ENCODE results near the gene FRMD4A. TPM values are rescaled to one million over a fixed set of nuclear protein-coding genes. Genes with fewer than 3 reads are reported as not detected.
A peak's percentile ranks its signal among the peaks of the same experiment; 100 is the strongest.

FRMD4A gene
- total RNA-seq, 1 donor from 2014 or later: 98.0 TPM

DNA sequence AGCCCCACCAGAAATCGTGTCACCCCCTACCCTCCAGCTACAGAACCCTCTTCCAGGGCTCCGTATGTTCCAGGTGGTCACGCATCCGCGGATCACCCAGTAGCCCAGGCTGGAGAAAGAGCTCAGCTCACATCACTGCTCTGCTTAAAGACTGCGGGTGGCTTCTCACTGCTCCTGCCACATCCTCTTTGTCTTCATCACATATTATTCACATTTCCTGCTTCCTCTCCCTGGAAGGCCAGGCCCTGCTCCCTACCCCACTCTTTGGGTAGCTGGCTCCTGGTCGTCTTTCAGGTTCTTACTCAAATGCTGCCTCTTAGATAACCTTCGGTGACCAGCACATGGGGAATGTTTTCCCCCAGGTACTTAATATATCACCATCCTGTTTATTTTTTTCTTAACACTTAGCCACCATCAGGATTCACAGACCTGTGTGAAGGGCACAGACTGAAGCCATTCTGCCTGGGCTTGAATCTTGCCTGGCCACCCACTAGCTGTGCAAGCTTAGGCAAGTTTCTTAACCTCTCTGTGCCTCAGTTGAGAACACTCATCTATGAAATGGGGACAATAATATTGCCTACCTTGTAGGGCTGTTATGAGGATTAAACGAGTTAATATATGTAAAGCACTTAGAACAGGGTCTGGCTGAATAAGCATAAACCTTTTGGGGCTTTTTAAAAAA lies 436.2 kb downstream of the FRMD4A start:
- DNase-seq (ENCODE audit: low spot score) (no peak), ATAC-seq (no peak)
- intact Hi-C loops (cut with DNase I): no loop called here

DNA sequence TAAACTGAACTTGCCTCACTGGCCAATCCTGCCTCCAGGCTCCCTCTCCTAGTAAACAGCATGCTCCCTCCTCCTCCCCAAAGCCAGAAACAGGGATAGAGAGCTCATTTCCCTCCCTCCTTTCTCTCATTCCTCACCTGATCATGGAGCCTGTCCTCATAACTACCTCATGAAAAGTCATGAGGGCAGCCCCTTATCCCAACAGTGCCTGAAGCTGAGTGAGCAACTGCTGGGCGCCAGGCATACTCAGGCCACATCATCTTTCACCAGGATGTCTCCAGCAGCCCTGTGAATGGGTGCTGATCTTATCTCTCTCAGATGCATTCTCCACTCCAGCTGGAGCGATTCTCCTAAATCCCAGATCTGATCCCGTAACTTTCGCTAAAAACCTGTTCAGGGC lies 436.8 kb downstream of the FRMD4A start:
- intact Hi-C loops (cut with DNase I): no loop called here
- DNase-seq (ENCODE audit: low spot score) (no peak), ATAC-seq (no peak)

DNA sequence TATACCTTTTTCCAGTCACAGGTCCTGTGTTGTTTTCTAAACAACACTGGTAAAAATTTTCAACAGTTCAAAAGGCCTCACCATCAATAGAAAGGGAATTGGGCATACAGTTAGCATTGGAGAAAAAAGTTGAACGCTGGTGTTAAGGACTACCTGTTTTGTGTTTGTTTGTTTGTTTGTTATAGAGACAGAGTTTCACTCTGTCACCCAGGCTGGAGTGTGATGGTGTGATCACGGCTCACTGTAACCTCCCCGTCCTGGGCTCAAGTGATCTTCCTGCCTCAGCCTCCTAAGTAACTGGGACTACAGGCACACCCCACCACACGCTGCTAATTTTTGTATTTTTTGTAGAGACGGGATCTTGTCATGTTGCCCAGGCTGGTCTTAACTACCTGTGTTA lies 437.9 kb downstream of the FRMD4A start:
- ATAC-seq (no peak), DNase-seq (ENCODE audit: low spot score) (no peak)
- intact Hi-C loops (cut with DNase I): no loop called here

DNA sequence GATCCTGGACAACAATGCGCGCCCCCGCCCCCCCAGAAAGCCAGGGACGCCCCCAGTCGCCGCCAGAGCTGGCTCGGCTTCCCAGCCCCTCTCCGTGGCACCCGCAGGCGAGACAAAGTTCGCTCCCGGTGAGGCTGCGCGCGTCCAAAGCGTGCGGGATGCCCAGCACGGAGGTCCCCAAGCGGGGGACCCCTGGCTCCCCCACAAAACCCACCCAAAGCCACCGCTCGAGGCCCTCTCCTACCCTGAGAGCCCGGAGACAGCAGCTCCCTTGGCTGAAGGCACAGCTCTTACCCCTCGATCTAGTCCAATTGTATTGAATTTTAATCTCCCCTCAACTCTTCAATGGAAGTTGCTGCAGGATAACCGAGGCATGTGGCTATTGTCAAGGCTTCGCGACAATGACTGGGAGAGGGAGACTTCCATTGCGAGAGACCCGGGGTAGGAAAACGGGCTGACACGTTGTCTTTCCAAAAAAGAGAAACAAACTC lies 438.7 kb downstream of the FRMD4A start:
- ATAC-seq (no peak), DNase-seq (ENCODE audit: low spot score) (no peak)
- intact Hi-C loops (cut with DNase I): no loop called here

DNA sequence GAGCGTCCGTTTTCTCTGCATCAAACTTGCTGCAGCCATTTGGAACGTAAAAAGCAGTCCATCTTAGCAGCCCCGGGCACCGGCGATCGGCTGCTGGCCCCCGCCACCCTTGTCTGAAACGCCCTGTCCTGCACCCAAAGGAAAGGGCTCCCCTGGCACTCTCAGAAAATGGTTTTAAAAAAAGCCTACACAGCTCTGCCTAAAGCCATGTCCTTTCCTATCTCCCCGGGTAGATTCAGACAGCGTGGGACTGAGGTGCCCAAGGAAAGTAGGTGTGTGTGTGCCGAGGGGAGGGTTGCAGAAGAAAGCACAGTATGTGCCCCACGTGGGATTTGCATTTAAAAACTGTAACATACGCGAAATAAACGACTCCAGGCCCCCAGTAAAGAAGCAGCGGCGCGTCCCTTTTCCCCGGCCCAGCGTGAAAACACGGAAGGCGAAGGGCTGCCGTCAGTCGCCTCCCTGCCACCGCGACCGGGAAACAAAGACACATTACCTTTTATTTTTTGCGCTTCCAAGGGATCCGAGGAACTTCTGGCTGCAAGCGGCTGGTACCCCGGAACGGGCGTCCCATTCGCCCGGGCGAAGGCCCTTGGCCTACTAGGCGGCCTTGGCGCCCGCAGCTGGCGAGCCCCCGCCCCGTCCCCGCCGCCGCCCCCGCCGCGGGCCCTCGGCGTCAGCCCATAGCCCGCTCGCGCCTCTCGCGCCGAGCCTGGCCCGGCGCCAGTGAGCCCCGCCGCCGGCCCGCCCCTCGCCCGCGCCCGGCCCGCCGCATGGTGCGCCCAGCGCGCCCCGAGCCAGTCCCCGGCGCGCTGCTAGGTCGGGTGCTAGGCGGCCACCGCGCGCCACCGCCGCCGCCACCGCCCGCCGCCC lies 439.4 kb downstream of the FRMD4A start:
- DNase-seq (ENCODE audit: low spot score) (no peak), ATAC-seq (peak; percentile 54)
- intact Hi-C loops (cut with DNase I): no loop called here

DNA sequence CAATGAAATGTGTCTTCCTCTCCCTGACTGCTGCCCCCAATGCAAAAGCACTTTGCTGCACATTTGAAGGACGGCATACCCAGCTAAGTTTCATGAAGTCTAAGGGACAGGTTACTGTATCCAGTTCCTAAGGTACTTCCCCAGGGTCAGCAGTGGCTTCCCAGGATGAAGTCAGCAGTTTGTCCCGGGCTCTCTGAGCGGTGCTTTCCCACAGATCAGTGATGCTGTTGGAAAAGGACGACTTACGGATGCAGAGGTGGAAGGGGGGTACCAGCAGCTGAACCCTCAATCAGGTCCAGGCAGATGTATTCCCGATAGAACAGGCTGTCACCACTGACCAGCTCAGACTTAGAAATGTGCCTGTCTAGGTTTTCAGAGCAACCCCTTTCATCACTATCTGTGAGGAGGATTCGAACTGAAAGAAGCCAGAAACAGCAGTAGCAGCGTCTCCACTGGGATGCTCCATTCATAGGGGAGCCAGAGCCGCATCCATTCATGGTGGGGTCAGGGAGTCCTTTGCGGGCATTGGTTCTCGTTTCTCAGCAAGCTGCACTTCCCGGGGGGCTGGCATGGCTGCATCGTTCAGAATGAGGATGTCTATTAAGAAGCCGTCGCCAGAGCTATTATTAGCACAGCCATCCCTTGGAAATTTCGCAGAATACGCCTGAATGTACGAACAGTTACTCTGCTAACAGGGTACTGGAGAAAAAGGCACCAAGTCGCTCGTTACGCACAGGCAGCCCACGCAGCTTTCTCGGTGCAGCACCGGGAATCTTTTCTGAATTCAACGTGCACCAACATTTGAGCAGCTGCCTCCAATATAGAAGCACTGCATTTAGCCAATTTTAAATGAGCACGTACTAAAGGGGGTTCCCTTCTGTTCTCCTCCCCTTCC lies 440.2 kb downstream of the FRMD4A start:
- DNase-seq (ENCODE audit: low spot score): no peak
- intact Hi-C loops (cut with DNase I): no loop called here
- peak; percentile 48 for ATAC-seq

DNA sequence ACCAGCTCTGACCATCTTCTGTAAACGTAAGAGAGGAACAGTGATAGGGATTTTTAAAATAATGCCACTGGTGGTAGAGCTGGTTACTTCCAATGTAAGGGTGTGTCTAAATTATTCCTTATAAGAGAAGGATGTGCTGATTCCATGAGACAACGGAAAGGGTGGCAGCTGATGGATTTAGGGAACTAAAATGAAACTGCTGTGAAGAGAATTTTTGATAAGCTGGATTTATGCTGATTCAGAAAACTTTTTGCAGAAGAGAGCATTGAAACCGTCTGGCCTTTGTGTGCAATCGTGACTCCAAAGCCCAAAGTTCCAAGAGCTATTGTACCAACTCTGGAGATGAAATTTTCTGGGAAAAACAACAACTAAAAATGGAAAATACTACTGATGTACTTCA lies 443.0 kb downstream of the FRMD4A start:
- ATAC-seq: no peak
- DNase-seq (ENCODE audit: low spot score): no peak
- intact Hi-C loops (cut with DNase I): no loop called here

DNA sequence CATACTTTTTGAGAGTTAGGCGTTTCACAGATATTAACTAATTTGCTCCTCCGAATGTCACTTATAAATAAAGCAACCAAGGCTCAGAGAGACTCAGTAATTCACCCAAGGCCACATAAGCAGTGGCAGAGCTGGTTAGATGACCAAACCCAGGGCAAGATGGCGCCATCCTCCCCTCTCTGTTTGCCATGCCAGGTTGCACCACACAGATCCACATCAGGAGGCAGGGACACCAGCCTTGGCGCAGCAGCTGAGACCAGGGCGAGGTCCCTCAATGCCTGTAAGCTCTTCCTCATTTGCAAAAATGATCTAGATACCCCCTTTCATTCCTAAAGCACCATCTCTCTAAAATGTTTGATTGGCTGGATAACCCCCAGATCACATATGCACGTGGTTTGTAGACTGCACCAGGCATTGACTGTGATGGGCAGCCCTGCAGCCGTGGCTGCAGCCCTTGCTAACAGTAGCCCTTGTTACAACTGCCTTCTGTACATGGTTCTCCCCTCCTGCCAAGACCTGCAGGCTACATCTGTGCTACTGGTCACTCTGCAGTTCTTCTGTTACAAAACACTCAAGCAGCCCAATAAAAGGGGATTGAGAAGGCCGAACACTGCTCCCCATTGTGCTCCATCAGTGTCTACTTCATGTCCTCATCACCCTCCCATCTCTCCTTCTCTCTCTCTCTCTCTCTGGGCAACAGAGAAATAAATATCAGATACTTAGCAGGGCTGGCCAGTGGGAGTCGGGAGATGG lies 445.3 kb downstream of the FRMD4A start:
- ATAC-seq (peak; percentile 53), DNase-seq (ENCODE audit: low spot score) (no peak)
- intact Hi-C loops (cut with DNase I): no loop called here

DNA sequence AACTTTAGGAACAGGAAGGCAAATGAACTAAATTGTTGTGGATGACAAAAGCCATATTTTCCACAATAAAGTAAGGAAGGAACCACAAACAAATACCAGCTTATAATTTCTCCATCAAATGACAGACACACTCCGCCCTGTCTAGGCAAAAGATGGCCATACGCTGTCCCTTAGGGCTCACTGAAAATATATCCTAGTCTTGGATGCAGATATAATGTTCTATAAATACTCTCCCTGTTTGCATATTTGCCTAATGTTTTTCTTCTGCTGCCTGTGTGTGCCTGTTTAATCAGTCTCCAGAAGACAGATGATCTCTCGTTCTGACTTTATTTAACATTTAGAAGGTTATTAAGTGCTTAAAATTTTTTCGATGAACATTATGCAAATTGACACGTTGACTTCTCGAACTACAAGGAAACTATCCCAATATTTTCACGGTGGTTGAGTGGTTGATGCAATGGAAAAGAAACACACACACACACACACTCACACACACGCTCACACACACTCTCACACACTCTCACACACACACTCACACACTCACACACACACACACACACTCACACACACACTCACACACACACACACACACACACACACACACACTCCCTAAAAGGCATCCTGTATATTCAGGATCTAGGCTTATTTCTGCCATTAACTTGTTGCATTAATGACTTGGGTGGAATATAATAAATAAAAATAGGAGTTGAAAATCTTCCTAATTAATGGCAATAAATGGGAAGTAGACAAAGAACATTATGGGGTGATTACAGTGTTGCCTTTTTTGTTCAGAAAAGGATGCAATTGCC lies 446.9 kb downstream of the FRMD4A start:
- ATAC-seq: no peak
- intact Hi-C loops (cut with DNase I): no loop called here
- DNase-seq (ENCODE audit: low spot score): no peak

DNA sequence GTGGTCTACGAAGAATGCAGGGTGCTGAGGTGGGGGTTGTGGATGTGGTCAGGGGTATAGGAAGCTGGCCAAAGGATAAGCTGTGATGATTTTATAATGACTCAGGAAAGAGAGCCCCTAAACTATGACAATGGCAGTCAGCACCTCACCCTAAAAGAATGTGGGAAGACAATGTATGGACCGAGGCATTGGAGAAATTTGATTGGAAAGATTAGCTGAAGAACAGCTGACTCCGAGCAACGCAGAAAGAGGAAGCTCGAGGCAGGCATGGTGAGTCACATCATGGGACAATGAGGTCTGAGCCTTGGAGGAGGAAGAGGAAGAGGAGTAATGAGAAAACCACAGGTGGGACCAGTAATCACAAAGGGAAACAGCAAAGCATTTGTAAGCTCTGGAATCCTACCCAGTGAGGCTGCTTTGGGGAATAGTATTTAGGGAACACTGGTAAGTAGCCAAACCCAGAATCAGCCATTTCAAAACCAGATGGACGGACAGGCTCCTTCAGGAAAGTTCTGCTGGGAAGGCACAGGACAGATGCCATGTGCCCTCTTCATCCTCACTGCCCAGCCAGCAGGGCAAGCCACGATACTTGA lies 448.5 kb downstream of the FRMD4A start:
- ATAC-seq: peak; percentile 69
- no peak for DNase-seq (ENCODE audit: low spot score)
- intact Hi-C loops (cut with DNase I): no loop called here

DNA sequence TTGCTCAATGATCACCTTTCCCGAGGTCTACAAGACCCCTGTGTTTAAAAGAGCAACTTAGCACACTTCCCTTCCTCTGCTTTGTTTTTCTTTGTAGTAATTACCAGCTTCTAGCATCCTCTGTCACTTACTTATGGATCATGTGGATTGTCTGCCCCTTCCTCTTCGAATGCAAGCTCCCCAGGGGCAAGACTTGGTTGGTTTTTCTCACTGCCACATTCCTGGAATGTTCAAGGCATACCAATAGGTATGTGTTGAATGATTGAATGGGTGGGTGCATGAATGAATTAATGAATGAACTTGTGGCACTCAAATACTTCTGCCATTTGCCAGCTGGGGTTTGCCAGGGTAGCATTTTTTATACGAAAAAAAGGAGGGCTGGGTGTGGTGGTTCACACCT lies 450.0 kb downstream of the FRMD4A start:
- ATAC-seq: no peak
- no peak for DNase-seq (ENCODE audit: low spot score)
- intact Hi-C loops (cut with DNase I): no loop called here

DNA sequence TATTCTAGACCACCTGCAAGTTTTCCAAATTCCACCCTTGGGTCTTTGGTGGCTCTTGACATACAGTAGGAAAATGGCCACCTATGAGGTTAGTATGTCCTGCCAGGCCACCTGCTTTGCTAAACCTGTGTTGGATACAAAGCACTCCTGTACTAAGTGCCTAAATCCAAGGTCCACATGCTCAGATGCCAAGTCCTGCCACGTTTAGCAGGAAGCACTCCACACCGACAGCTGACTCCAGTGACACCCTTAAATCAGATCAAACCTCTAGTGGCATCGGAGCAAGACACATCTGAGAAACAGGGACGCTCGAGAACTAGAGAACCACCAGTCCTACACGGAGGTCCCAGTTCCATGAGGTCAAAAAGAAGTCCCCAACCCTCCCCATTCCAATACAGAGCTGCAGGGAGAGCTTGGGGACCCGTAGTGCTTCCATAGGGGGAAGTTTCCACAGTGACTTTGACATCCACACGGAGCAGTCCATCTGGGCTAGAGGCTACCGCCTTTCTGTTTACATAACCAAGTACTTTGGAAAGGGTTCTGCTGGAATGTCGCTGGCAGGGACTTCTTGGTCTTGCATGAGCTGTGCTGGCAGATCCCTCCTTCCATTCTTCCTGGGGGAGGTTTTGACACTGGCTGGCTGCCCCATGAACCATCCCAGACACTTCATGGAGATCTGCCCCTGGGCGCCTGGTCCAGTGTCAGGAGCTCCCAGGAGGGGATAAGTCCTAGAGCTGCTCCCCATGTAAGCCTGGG lies 453.4 kb downstream of the FRMD4A start:
- intact Hi-C loops (cut with DNase I): no loop called here
- ATAC-seq: peak; percentile 70
- no peak for DNase-seq (ENCODE audit: low spot score)

DNA sequence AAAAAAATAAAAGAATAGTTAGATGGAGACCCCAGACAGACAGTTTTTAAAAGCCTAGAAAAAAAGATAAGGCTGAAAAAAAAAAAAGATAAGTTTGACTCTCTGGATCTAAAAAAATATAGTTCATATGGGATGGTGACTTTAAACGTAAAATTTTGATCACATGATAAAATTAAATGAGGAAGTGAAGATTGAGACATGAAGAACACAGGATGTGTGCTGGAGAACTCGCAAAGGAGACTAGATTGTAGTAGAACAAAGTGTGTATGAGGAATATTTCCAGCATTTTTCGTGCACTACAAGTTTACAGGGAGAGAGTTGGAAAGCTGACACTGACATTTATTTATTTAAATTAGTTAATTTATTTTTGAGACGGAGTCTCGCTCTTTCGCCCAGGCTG lies 457.5 kb downstream of the FRMD4A start:
- intact Hi-C loops (cut with DNase I): no loop called here
- no peak for ATAC-seq

DNA sequence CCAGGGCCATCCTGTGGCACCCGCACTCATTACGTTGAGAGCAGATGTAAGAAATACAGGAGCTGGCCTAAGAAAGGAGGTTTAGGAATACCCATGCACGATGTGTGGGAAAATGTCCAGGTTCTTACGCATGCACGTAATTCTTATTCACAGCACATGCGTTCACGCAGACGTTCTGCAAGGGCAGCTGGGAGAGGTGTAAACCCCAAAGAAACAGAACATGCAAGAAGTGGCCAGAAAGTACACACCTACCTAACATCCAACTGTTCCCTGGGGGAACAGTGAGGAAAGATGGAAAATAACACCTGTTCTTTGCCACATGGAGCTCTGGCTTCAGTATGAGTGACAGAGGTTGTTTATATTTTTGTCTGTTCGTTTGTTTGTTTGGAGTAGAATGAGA lies 458.3 kb downstream of the FRMD4A start:
- DNase-seq (ENCODE audit: low spot score): no peak
- intact Hi-C loops (cut with DNase I): no loop called here
- peak; percentile 40 for ATAC-seq

More for the DNA sequence above, 457.5 kb downstream of the FRMD4A start:
- no peak for DNase-seq (ENCODE audit: low spot score)

DNA sequence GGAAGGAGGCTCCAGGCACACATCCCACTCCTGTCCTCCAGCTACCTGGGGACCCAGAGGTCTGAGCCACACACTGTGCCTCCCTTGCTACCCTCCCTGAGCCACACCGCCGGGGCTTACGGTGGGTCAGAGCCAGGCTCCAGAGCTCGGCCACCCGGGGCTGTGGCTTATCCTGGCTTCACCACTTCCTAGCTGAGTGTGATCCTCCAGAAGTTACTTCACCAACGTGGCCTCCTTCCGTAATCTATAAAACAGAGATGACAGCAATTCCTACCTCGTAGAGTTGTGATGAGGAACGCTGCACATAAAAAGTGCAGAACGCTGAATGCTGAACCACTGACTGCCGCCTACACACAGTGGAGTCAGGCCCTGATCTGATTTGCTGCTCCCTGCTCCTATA lies 458.9 kb downstream of the FRMD4A start:
- DNase-seq (ENCODE audit: low spot score) (no peak), ATAC-seq (peak; percentile 14)
- intact Hi-C loops (cut with DNase I): no loop called here

DNA sequence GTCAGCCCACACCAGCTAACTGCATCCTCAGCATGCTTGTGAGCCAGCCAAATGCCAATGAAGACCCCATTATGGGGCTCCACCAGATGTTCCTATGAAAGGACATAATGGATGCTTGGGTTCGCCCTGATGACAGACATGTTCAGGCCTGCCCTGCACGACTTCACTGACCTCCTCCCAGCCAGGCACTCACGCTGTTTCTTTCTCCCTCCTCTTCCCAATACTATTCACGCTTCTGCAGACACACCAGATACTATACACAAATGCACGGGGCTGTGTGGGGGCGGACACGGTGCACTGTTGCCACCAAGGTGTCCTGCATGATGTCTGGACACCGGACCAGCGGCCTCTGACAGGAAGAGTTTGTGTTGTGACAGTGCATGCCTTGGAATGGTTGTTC lies 459.7 kb downstream of the FRMD4A start:
- ATAC-seq (no peak), DNase-seq (ENCODE audit: low spot score) (no peak)
- intact Hi-C loops (cut with DNase I): no loop called here

DNA sequence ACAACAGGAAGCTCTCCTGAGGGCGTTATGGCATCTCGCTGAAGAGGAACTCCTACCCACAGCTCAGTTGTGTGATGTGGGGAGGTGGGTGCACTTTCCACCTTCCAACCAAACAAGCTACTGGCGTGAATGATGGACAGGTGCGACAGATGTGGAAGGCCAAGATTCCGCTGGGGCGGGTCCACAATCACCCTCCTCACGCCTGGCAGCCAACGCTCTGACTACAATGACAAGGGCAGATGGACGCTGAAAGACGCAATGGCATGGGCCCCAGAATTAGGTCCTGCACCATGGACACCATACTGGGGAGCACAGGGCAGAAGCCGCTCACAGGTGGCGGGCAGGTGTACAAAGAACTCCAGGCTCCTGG lies 461.4 kb downstream of the FRMD4A start:
- intact Hi-C loops (cut with DNase I): no loop called here
- ATAC-seq (no peak), DNase-seq (ENCODE audit: low spot score) (no peak)

Measured in sciatic nerve (tissue), 2 donors.